Spleen (tissue), 11 donors: ENCODE results near the gene LRTM2. TPM values are rescaled to one million over a fixed set of nuclear protein-coding genes. Genes with fewer than 3 reads are reported as not detected.

ENCODE experiments used
- DNase-seq: peaks from one replicate; pipeline ENCODE4 v3.0.0-alpha.2; 2020
- H3K27ac ChIP-seq, 8 donors: fragments of 200-600 bp; sonication (generic) in 7 of 8; 1 replicate in 4 of 8; 2 replicates in 4 of 8; pipeline versions ENCODE4 v1.5.0 to v1.8.0; 2016 to 2021; ENCODE audit warnings: inconsistent platforms in 4 of 8, mild to moderate bottlenecking in 4 of 8, moderate library complexity in 1 of 8
- H3K27me3 ChIP-seq, 7 donors: fragments of 200-600 bp; sonication (generic) in 6 of 7; replicated peaks in 1 of 7; 1 replicate in 4 of 7; 2 replicates in 3 of 7; pipeline versions ENCODE4 v1.5.0 to v1.8.0; 2016 to 2021; ENCODE audit warnings: inconsistent platforms in 3 of 7, mild to moderate bottlenecking in 1 of 7
- H3K36me3 ChIP-seq, 6 donors: fragments of 200-600 bp; sonication (generic) in 5 of 6; 1 replicate in 4 of 6; 2 replicates in 2 of 6; pipeline versions ENCODE4 v1.5.0 to v1.8.0; 2016 to 2021; ENCODE audit warnings: inconsistent platforms in 2 of 6
- H3K4me1 ChIP-seq, 6 donors: fragments of 200-600 bp; sonication (generic) in 5 of 6; 1 replicate in 3 of 6; 2 replicates in 3 of 6; pipeline versions ENCODE4 v1.5.0 to v1.8.0; 2016 to 2021; ENCODE audit warnings: inconsistent platforms in 3 of 6
- H3K4me3 ChIP-seq, 8 donors: fragments of 200-600 bp; sonication (generic) in 7 of 8; 1 replicate in 4 of 8; 2 replicates in 4 of 8; pipeline versions ENCODE4 v1.5.0 to v1.8.0; 2016 to 2021; ENCODE audit warnings: inconsistent platforms in 4 of 8, mild to moderate bottlenecking in 4 of 8, moderate library complexity in 2 of 8
- H3K9me3 ChIP-seq, 8 donors: fragments of 200-600 bp; sonication (generic) in 7 of 8; 1 replicate in 4 of 8; 2 replicates in 4 of 8; pipeline versions ENCODE4 v1.5.0 to v1.8.0; 2016 to 2021; ENCODE audit warnings: inconsistent platforms in 4 of 8
- POLR2A ChIP-seq, 3 donors: fragments of 450-650 bp; IDR thresholded peaks; one replicate each; pipeline ENCODE4 v1.5.1; 2017; ENCODE audit warnings: antibody characterized with exemption in 3 of 3, mild to moderate bottlenecking in 1 of 3
- POLR2AphosphoS5 ChIP-seq, 3 donors: sonication (generic); formaldehyde crosslinking; IDR thresholded peaks; one replicate each; pipeline ENCODE4 v1.5.1; 2017; ENCODE audit warnings: antibody characterized with exemption in 3 of 3
- WGBS, 5 donors: extraction: QIAGEN DNeasy Blood & Tissue Kit in 3 of 5; methylation state at CpG; one replicate each; pipeline versions ENCODE4 v1.1.5 to v1.1.7; 2013 to 2018; 5-methylcytosine and 5-hydroxymethylcytosine counted together
- intact Hi-C: fragments of 100-400 bp; cut with DNase I; formaldehyde crosslinking; loops from one replicate; pipeline ENCODE4 v1.15.0; 2023; ENCODE audit warnings: low total_unique reads
- polyA plus RNA-seq, 3 donors: library from polyadenylated mRNA; stranded (reverse); fragments of 200-250 nt; gene quantifications; one replicate each; pipeline ENCODE4 v1.2.1, GENCODE V29; 2013
- total RNA-seq, 7 donors: library from RNA; depleted of rRNA in 3 of 7; stranded (reverse); fragments of >200 nt in 3 of 7; fragmentation: NEBNext Ultra II Directional in 4 of 7; extraction: Animal tissue kit (Norgen Biotek cat#: 25700) in 4 of 7; gene quantifications; one replicate each; pipeline versions ENCODE4 v1.1.0 to v1.2.1, GENCODE V29; 2016 to 2021
- TF ChIP-seq, protein P1 (sequence below), 11 experiments: fragments of 200-600 bp in 7 of 11; fragments of 450-650 bp in 4 of 11; sonication (generic) in 4 of 11; IDR thresholded peaks in 8 of 11; conservative IDR thresholded peaks in 3 of 11; 1 replicate in 7 of 11; 2 replicates in 4 of 11; pipeline versions ENCODE4 v1.4.0 to v1.8.0; 2016 to 2021; ENCODE audit warnings: antibody characterized with exemption in 11 of 11, inconsistent platforms in 4 of 11, mild to moderate bottlenecking in 1 of 11
- donor health status: healthy with polysubstance abuse.
- donor health status: DM: no; HTN: no; CAD: no; lungs with moderate emphysema.
- donor health status: DM: no; HTN: no; CAD: no.
- donor health status: Bipolar disorder and iron deficiency.
- donor health status: healthy.
- donor health status: DM: no; HTN: no; CAD: no.
- donor health status: DM: yes; HTN: yes; CAD: no.

The LRTM2 gene
- total and polyA plus RNA-seq, 10 donors: 0.12 TPM; not detected in 9

DNA sequence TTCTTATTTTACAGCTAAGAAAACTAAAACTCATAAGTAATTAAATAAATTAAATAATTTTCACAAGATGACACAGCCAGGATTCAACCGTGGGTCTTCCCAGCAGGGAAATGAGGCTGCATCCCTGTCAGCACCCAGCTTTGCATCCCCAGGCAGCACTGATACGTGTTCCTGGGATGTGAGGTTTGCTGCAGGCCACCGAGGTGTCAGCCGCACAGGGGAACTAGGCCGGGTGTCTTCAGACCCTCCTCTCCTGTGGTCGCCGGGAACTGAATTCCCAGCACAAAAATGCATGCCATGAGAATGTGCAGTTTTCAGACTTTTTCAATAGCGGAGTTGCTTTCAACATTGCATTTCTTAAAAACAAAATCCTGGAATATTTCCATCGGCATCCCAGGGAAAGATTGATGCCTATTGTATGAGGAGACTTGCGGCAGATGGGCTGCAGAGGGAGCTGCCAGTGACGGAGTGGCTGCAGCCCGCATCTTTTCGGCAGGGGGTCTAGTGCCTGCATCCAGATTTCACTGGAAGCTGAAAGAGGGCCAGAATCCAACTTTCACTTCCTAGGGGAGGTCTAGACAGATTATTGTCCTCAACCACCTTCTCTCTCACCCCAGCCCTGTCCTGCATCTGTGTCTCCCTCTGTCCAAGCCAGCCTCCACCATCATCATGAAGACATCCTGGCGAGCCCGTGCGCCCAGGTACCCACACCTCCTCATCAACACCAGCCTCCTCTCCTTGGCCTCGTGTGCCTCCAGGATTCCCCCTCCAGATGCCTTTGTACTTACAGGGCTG lies 12.6 kb downstream of the LRTM2 start:
- Histone ChIP-seq H3K36me3 (no peaks in the 10 kb centered on the region), H3K4me1 (peaks cover 0 to 3% (median 0%) of the 10 kb centered on the region in 6 donors), H3K27me3 (peaks cover 0 to 81% (median 16%) of the 10 kb centered on the region in 7 donors), H3K4me3 (no peak overlapping the region), H3K27ac (no peak overlapping the region), H3K9me3 (no peaks in the 10 kb centered on the region)
- intact Hi-C loops: no loop called here
- WGBS, 5 donors: 70 to 80% (median 76%) methylated on average over 17 of the region's 17 CpGs
- TF ChIP-seq POLR2A (IDR thresholded peaks at IDR 0.05): no peak
- peak; percentile 25 for DNase-seq

DNA sequence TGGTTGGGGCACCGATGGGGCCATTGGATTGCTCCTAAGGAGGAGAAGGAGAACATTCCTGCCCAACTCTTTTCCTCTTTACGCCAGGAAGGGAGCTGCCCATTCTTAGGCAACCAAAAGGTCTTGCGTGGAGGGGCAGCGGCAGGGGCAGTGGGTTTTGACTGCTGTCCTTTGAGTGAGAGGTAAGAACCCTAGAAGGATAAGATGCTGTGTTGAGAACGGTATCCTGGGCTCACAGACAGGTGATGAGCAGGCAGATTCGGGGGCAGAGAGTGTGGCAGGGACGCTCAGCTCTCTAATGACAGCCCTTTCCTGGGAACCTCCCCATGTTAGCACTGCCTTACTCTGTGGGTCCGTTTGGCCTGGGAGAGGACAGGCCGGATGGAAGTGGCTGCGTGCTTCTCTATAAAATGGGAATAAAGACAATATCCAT lies 13.2 kb downstream of the LRTM2 start:
- Histone ChIP-seq H3K27me3 (peaks cover 0 to 75% (median 13%) of the 10 kb centered on the region in 7 donors), H3K4me3 (no peak overlapping the region), H3K9me3 (no peaks in the 10 kb centered on the region), H3K4me1 (peaks cover 0 to 3% (median 0%) of the 10 kb centered on the region in 6 donors), H3K27ac (no peak overlapping the region), H3K36me3 (no peaks in the 10 kb centered on the region)
- 74 to 92% (median 82%) methylated on average over 10 of the region's 10 CpGs for WGBS, 5 donors
- DNase-seq: peak; percentile 48
- intact Hi-C loops: no loop called here
- TF ChIP-seq, protein P1, sequence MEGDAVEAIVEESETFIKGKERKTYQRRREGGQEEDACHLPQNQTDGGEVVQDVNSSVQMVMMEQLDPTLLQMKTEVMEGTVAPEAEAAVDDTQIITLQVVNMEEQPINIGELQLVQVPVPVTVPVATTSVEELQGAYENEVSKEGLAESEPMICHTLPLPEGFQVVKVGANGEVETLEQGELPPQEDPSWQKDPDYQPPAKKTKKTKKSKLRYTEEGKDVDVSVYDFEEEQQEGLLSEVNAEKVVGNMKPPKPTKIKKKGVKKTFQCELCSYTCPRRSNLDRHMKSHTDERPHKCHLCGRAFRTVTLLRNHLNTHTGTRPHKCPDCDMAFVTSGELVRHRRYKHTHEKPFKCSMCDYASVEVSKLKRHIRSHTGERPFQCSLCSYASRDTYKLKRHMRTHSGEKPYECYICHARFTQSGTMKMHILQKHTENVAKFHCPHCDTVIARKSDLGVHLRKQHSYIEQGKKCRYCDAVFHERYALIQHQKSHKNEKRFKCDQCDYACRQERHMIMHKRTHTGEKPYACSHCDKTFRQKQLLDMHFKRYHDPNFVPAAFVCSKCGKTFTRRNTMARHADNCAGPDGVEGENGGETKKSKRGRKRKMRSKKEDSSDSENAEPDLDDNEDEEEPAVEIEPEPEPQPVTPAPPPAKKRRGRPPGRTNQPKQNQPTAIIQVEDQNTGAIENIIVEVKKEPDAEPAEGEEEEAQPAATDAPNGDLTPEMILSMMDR (IDR thresholded peaks at IDR 0.05 in 8 of 11, conservative IDR thresholded peaks at IDR 0.05 in 3 of 11): no peak
- no peak for TF ChIP-seq POLR2AphosphoS5 (IDR thresholded peaks at IDR 0.05)
- TF ChIP-seq POLR2A (IDR thresholded peaks at IDR 0.05): no peak

DNA sequence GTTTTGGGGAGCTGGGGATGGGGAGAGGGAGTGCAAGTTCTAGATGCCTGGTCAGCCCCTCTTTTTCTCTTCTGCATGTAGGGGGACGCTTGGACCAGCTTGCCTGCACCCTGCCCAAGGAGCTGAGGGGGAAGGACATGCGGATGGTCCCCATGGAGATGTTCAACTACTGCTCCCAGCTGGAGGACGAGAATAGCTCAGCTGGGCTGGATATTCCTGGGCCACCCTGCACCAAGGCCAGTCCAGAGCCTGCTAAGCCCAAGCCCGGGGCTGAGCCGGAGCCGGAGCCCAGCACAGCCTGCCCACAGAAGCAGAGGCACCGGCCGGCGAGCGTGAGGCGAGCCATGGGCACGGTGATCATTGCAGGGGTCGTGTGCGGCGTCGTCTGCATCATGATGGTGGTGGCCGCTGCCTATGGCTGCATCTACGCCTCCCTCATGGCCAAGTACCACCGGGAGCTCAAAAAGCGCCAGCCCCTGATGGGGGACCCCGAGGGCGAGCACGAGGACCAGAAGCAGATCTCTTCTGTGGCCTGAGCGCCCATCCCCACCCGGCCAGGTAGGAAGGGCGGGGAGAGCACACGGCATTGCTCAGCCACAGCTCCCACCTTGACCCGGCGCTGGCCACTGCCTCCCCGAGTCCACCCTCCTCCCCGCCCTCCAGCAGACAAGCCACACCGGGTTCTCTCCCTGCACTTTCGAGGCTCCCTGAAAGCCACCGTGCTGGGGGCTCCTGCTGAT lies 14.0 kb downstream of the LRTM2 start:
- DNase-seq: peak; percentile 62
- 82 to 87% (median 87%) methylated on average over 28 to 34 of the region's 34 CpGs for WGBS, 5 donors
- H3K27ac ChIP-seq: no peak overlapping the region

More for the DNA sequence above, 14.0 kb downstream of the LRTM2 start:
- no peaks in the 10 kb centered on the region for H3K9me3 ChIP-seq
- peaks cover 0 to 67% (median 13%) of the 10 kb centered on the region in 7 donors for H3K27me3 ChIP-seq
- H3K4me1 ChIP-seq: peaks cover 0 to 3% (median 0%) of the 10 kb centered on the region in 6 donors
- intact Hi-C loops: no loop called here
- no peak overlapping the region for H3K4me3 ChIP-seq
- no peaks in the 10 kb centered on the region for H3K36me3 ChIP-seq
- TF ChIP-seq POLR2AphosphoS5 (IDR thresholded peaks at IDR 0.05) (no peak), POLR2A (IDR thresholded peaks at IDR 0.05) (no peak)
- TF ChIP-seq, protein P1 (IDR thresholded peaks at IDR 0.05 in 8 of 11, conservative IDR thresholded peaks at IDR 0.05 in 3 of 11): no peak
